ENCODE results near the gene MACO1. TPM values are rescaled to one million over a fixed set of nuclear protein-coding genes. Genes with fewer than 3 reads are reported as not detected.
"Not testable (repeated sequence)": the region's sequence is repeated elsewhere in the genome, so short reads cannot be mapped to it uniquely, and the experiment has no call there.

Gene MACO1
- total RNA-seq, result 10 to 100 TPM; 15.8 to 16.3 TPM

- ChIA-PET POLR2A (interaction anchor here (0.9 to 2.9 kb wide), 9 partner anchors 14 to 390 kb away, joined by 3 to 11 read pairs (median 6); partner anchors contain the start of genes LDLRAP1, MTFR1L, RSRP1 and SYF2), CTCF (interaction anchor here (1.5 kb wide), 3 partner anchors 72 to 191 kb away, joined by 3 to 5 read pairs (median 5); no protein-coding TSS in a partner anchor)
- Mint-ChIP-seq H3K36me3 (ENCODE audit: low read depth) (peaks cover 4% of the 10 kb centered on the region), H3K4me1 (peaks cover 45% of the 10 kb centered on the region), H3K9me3 (no peaks in the 10 kb centered on the region), H3K4me3 (peak within 1 kb of the TSS; percentile 93), H3K27ac (peak within 1 kb of the TSS; percentile 97), H3K27me3 (no peaks in the 10 kb centered on the region)
- DNase-seq, result peak; percentile 97
Observed at GRCh38 chr1:25430073-25430966, at the start of gene MACO1. Gene MACO1 (plus strand): TSS chr1:25430897. CDS start chr1:25431099, 202 bp downstream.

GRCh38 chr1:25382543-25382942 lies 48.2 kb upstream of the MACO1 start:
- H3K4me1 Mint-ChIP-seq; H3K9me3 Mint-ChIP-seq; CTCF ChIA-PET; DNase-seq; POLR2A ChIA-PET; H3K27ac Mint-ChIP-seq; H3K4me3 Mint-ChIP-seq; H3K36me3 Mint-ChIP-seq (ENCODE audit: low read depth): not testable (repeated sequence)
- peaks cover 13% of the 10 kb centered on the region for H3K27me3 Mint-ChIP-seq

- H3K36me3 Mint-ChIP-seq (ENCODE audit: low read depth); H3K27ac Mint-ChIP-seq; CTCF ChIA-PET; H3K4me1 Mint-ChIP-seq; H3K9me3 Mint-ChIP-seq; POLR2A ChIA-PET; H3K4me3 Mint-ChIP-seq; DNase-seq: not testable (repeated sequence)
- H3K27me3 Mint-ChIP-seq, result peaks cover 13% of the 10 kb centered on the region
Observed at GRCh38 chr1:25383090-25383489, 47.6 kb upstream of the MACO1 start.

GRCh38 chr1:25383875-25384274 lies 46.8 kb upstream of the MACO1 start:
- H3K36me3 Mint-ChIP-seq (ENCODE audit: low read depth); POLR2A ChIA-PET; CTCF ChIA-PET; H3K4me3 Mint-ChIP-seq; DNase-seq; H3K27ac Mint-ChIP-seq; H3K9me3 Mint-ChIP-seq; H3K4me1 Mint-ChIP-seq: not testable (repeated sequence)
- H3K27me3 Mint-ChIP-seq, result peaks cover 12% of the 10 kb centered on the region

- CTCF ChIA-PET; H3K36me3 Mint-ChIP-seq (ENCODE audit: low read depth); H3K9me3 Mint-ChIP-seq; POLR2A ChIA-PET; H3K4me1 Mint-ChIP-seq; DNase-seq; H3K4me3 Mint-ChIP-seq; H3K27ac Mint-ChIP-seq: not testable (repeated sequence)
- peaks cover 18% of the 10 kb centered on the region for H3K27me3 Mint-ChIP-seq
Observed at GRCh38 chr1:25387096-25387495, 43.6 kb upstream of the MACO1 start.

- H3K4me1 Mint-ChIP-seq; CTCF ChIA-PET; H3K27ac Mint-ChIP-seq; H3K9me3 Mint-ChIP-seq; H3K36me3 Mint-ChIP-seq (ENCODE audit: low read depth); H3K4me3 Mint-ChIP-seq; POLR2A ChIA-PET; DNase-seq: not testable (repeated sequence)
- H3K27me3 Mint-ChIP-seq, result peaks cover 14% of the 10 kb centered on the region
Observed at GRCh38 chr1:25388691-25389090, 42.0 kb upstream of the MACO1 start.

GRCh38 chr1:25389721-25390120 lies 41.0 kb upstream of the MACO1 start:
- DNase-seq; H3K9me3 Mint-ChIP-seq; POLR2A ChIA-PET; H3K4me3 Mint-ChIP-seq; H3K36me3 Mint-ChIP-seq (ENCODE audit: low read depth); H3K27ac Mint-ChIP-seq; H3K4me1 Mint-ChIP-seq: not testable (repeated sequence)
- peaks cover 17% of the 10 kb centered on the region for H3K27me3 Mint-ChIP-seq
- CTCF ChIA-PET, result interaction anchor here (0.6 kb wide), 1 partner anchor 59 kb away, joined by 3 read pairs; no protein-coding TSS in a partner anchor

- Mint-ChIP-seq H3K4me1 (peaks cover 2% of the 10 kb centered on the region), H3K4me3 (no peak overlapping the region), H3K27me3 (peaks cover 21% of the 10 kb centered on the region), H3K27ac (no peak overlapping the region), H3K36me3 (ENCODE audit: low read depth) (no peaks in the 10 kb centered on the region), H3K9me3 (no peaks in the 10 kb centered on the region)
- ChIA-PET CTCF (no interaction called here), POLR2A (no interaction called here)
- DNase-seq, result no peak
Observed at GRCh38 chr1:25392841-25393240, 37.9 kb upstream of the MACO1 start.

- H3K36me3 Mint-ChIP-seq (ENCODE audit: low read depth); H3K4me1 Mint-ChIP-seq; H3K4me3 Mint-ChIP-seq; CTCF ChIA-PET; POLR2A ChIA-PET; DNase-seq; H3K9me3 Mint-ChIP-seq; H3K27ac Mint-ChIP-seq: not testable (repeated sequence)
- peaks cover 24% of the 10 kb centered on the region for H3K27me3 Mint-ChIP-seq
Observed at GRCh38 chr1:25397549-25397948, 33.1 kb upstream of the MACO1 start.

- H3K4me1 Mint-ChIP-seq; H3K36me3 Mint-ChIP-seq (ENCODE audit: low read depth); POLR2A ChIA-PET; H3K27ac Mint-ChIP-seq; CTCF ChIA-PET; H3K9me3 Mint-ChIP-seq; H3K4me3 Mint-ChIP-seq; DNase-seq: not testable (repeated sequence)
- peaks cover 27% of the 10 kb centered on the region for H3K27me3 Mint-ChIP-seq
Observed at GRCh38 chr1:25398079-25398478, 32.6 kb upstream of the MACO1 start.

GRCh38 chr1:25402947-25403803 lies 27.5 kb upstream of the MACO1 start:
- CTCF ChIA-PET, result interaction anchor here (0.7 kb wide), 1 partner anchor 120 kb away, joined by 3 read pairs; no protein-coding TSS in a partner anchor
- H3K27ac Mint-ChIP-seq; POLR2A ChIA-PET; H3K9me3 Mint-ChIP-seq; H3K4me3 Mint-ChIP-seq; H3K4me1 Mint-ChIP-seq; H3K36me3 Mint-ChIP-seq (ENCODE audit: low read depth): not testable (repeated sequence)
- peak; percentile 23 for DNase-seq
- peaks cover 16% of the 10 kb centered on the region for H3K27me3 Mint-ChIP-seq

- CTCF ChIA-PET, result interaction anchor here (0.9 kb wide), 1 partner anchor 116 kb away, joined by 5 read pairs; no protein-coding TSS in a partner anchor
- H3K9me3 Mint-ChIP-seq; H3K4me3 Mint-ChIP-seq; H3K4me1 Mint-ChIP-seq; DNase-seq; H3K27ac Mint-ChIP-seq; POLR2A ChIA-PET; H3K27me3 Mint-ChIP-seq; H3K36me3 Mint-ChIP-seq (ENCODE audit: low read depth): not testable (repeated sequence)
Observed at GRCh38 chr1:25405731-25406305, 24.9 kb upstream of the MACO1 start.

Measured in activated CD4-positive, alpha-beta memory T cell treated with anti-CD3 and anti-CD28 coated beads, Interleukin-2, amount 10 ng/mL, durations not matched to agents 7 days and 5 days (primary cell).